Measurements from ENCODE around the gene TYW5. TPM values are rescaled to one million over a fixed set of nuclear protein-coding genes. Genes with fewer than 3 reads are reported as not detected.

TYW5 gene

GRCh38 chr2:199896617-199897016 is 58.7 kb downstream of the TYW5 start:
- Histone ChIP-seq H3K4me2 (ENCODE audit: low read length) (no peak overlapping the region), H3K18ac (ENCODE audit: low read length) (no peak overlapping the region), H4K5ac (ENCODE audit: low read length) (no peak overlapping the region), H3K27ac (ENCODE audit: low read depth, low read length) (no peak overlapping the region), H3K79me1 (ENCODE audit: low read length) (no peaks in the 10 kb centered on the region), H3K56ac (ENCODE audit: low read length) (no peak overlapping the region), H3K4ac (ENCODE audit: low read depth, low read length) (no peak overlapping the region), H2BK15ac (replicated peaks; ENCODE audit: low read depth) (no peak overlapping the region), H3K36me3 (ENCODE audit: control insufficient read depth, insufficient read depth, low read length) (no peaks in the 10 kb centered on the region), H3K4me3 (ENCODE audit: low read length) (no peak overlapping the region), H2AK5ac (ENCODE audit: low read length) (no peak overlapping the region), H3K27me3 (ENCODE audit: insufficient read depth, low read length, poor library complexity) (no peaks in the 10 kb centered on the region), H3K4me1 (ENCODE audit: control insufficient read depth, low read depth, low read length) (no peaks in the 10 kb centered on the region), H3K9ac (ENCODE audit: low read length) (no peak overlapping the region), H2BK120ac (ENCODE audit: low read depth, low read length) (no peak overlapping the region), H3K23ac (ENCODE audit: low read length) (no peak overlapping the region), H4K8ac (ENCODE audit: low read depth, low read length) (no peak overlapping the region), H3K79me2 (ENCODE audit: control insufficient read depth, insufficient read depth, low read length) (no peaks in the 10 kb centered on the region), H2BK5ac (ENCODE audit: low read length) (no peak overlapping the region)
- no CpG with 5 or more reads among the region's 2 CpGs for WGBS (ENCODE audit: extremely low coverage, insufficient coverage, low lambda C conversion rate)
- DNase-seq, result no peak

GRCh38 chr2:199895406-199895805 is 59.9 kb downstream of the TYW5 start:
- no peak overlapping the region for H2BK120ac ChIP-seq (ENCODE audit: low read depth, low read length)

GRCh38 chr2:199883474-199884212 is 71.6 kb downstream of the TYW5 start:
- H3K79me1 ChIP-seq (ENCODE audit: low read length), result no peaks in the 10 kb centered on the region
- H2BK15ac ChIP-seq (replicated peaks; ENCODE audit: low read depth), result no peak overlapping the region
- H4K8ac ChIP-seq (ENCODE audit: low read depth, low read length), result no peak overlapping the region
- H3K4ac ChIP-seq (ENCODE audit: low read depth, low read length), result no peak overlapping the region
- H3K56ac ChIP-seq (ENCODE audit: low read length), result no peak overlapping the region
- no CpG with 5 or more reads among the region's 6 CpGs for WGBS (ENCODE audit: extremely low coverage, insufficient coverage, low lambda C conversion rate)
- no peak overlapping the region for H3K27ac ChIP-seq (ENCODE audit: low read depth, low read length)
- no peaks in the 10 kb centered on the region for H3K36me3 ChIP-seq (ENCODE audit: control insufficient read depth, insufficient read depth, low read length)
- no peak overlapping the region for H3K4me3 ChIP-seq (ENCODE audit: low read length)
- no peaks in the 10 kb centered on the region for H3K4me1 ChIP-seq (ENCODE audit: control insufficient read depth, low read depth, low read length)
- H3K18ac ChIP-seq (ENCODE audit: low read length), result no peak overlapping the region
- no peaks in the 10 kb centered on the region for H3K27me3 ChIP-seq (ENCODE audit: insufficient read depth, low read length, poor library complexity)
- H3K9ac ChIP-seq (ENCODE audit: low read length), result no peak overlapping the region
- no peaks in the 10 kb centered on the region for H3K79me2 ChIP-seq (ENCODE audit: control insufficient read depth, insufficient read depth, low read length)
- no peak overlapping the region for H2AK5ac ChIP-seq (ENCODE audit: low read length)
- H3K23ac ChIP-seq (ENCODE audit: low read length), result no peak overlapping the region
- no peak for DNase-seq
- H2BK5ac ChIP-seq (ENCODE audit: low read length), result no peak overlapping the region
- no peak overlapping the region for H4K5ac ChIP-seq (ENCODE audit: low read length)
- no peak overlapping the region for H3K4me2 ChIP-seq (ENCODE audit: low read length)
- no peak overlapping the region for H2BK120ac ChIP-seq (ENCODE audit: low read depth, low read length)

More at GRCh38 chr2:199895406-199895805, 59.9 kb downstream of the TYW5 start:
- Histone ChIP-seq H3K4me3 (ENCODE audit: low read length) (no peak overlapping the region), H3K23ac (ENCODE audit: low read length) (no peak overlapping the region), H3K27ac (ENCODE audit: low read depth, low read length) (no peak overlapping the region), H2BK5ac (ENCODE audit: low read length) (no peak overlapping the region), H4K8ac (ENCODE audit: low read depth, low read length) (no peak overlapping the region), H3K18ac (ENCODE audit: low read length) (no peak overlapping the region), H3K4me2 (ENCODE audit: low read length) (no peak overlapping the region), H4K5ac (ENCODE audit: low read length) (no peak overlapping the region), H3K27me3 (ENCODE audit: insufficient read depth, low read length, poor library complexity) (no peaks in the 10 kb centered on the region), H3K4me1 (ENCODE audit: control insufficient read depth, low read depth, low read length) (no peaks in the 10 kb centered on the region), H2AK5ac (ENCODE audit: low read length) (no peak overlapping the region), H3K4ac (ENCODE audit: low read depth, low read length) (no peak overlapping the region), H3K56ac (ENCODE audit: low read length) (no peak overlapping the region), H3K79me1 (ENCODE audit: low read length) (no peaks in the 10 kb centered on the region), H3K9ac (ENCODE audit: low read length) (no peak overlapping the region), H3K79me2 (ENCODE audit: control insufficient read depth, insufficient read depth, low read length) (no peaks in the 10 kb centered on the region), H3K36me3 (ENCODE audit: control insufficient read depth, insufficient read depth, low read length) (no peaks in the 10 kb centered on the region), H2BK15ac (replicated peaks; ENCODE audit: low read depth) (no peak overlapping the region)
- DNase-seq, result no peak
- no CpG with 5 or more reads among the region's 3 CpGs for WGBS (ENCODE audit: extremely low coverage, insufficient coverage, low lambda C conversion rate)

GRCh38 chr2:199882667-199883066 is 72.6 kb downstream of the TYW5 start:
- Histone ChIP-seq H2BK120ac (ENCODE audit: low read depth, low read length) (no peak overlapping the region), H3K27ac (ENCODE audit: low read depth, low read length) (no peak overlapping the region), H2BK15ac (replicated peaks; ENCODE audit: low read depth) (no peak overlapping the region)

More at GRCh38 chr2:199882667-199883066, 72.6 kb downstream of the TYW5 start:
- DNase-seq, result no peak
- Histone ChIP-seq H3K4me3 (ENCODE audit: low read length) (no peak overlapping the region), H3K23ac (ENCODE audit: low read length) (no peak overlapping the region), H3K18ac (ENCODE audit: low read length) (no peak overlapping the region), H2AK5ac (ENCODE audit: low read length) (no peak overlapping the region), H3K4me2 (ENCODE audit: low read length) (no peak overlapping the region), H3K56ac (ENCODE audit: low read length) (no peak overlapping the region), H3K27me3 (ENCODE audit: insufficient read depth, low read length, poor library complexity) (no peaks in the 10 kb centered on the region), H3K4me1 (ENCODE audit: control insufficient read depth, low read depth, low read length) (no peaks in the 10 kb centered on the region), H3K9ac (ENCODE audit: low read length) (no peak overlapping the region), H2BK5ac (ENCODE audit: low read length) (no peak overlapping the region), H3K79me1 (ENCODE audit: low read length) (no peaks in the 10 kb centered on the region), H3K4ac (ENCODE audit: low read depth, low read length) (no peak overlapping the region), H4K8ac (ENCODE audit: low read depth, low read length) (no peak overlapping the region), H3K36me3 (ENCODE audit: control insufficient read depth, insufficient read depth, low read length) (no peaks in the 10 kb centered on the region), H3K79me2 (ENCODE audit: control insufficient read depth, insufficient read depth, low read length) (no peaks in the 10 kb centered on the region), H4K5ac (ENCODE audit: low read length) (no peak overlapping the region)

Small RNA genes within 50 kb of the gene (small RNA-seq; reads per million reads assigned to genes)
- not detected for gene RN7SL717P (ENCODE audit: insufficient read depth)
